HuH-7 (cell line): ENCODE results near the gene TMEM45A.
"Not testable (repeated sequence)": the region's sequence is repeated elsewhere in the genome, so short reads cannot be mapped to it uniquely, and the experiment has no call there.

Source experiments
- DNase-seq: peaks from one replicate; pipeline ENCODE4 v3.0.0; 2011; ENCODE audit warnings: low spot score

TMEM45A gene

GRCh38 chr3:100535610-100535943 is 43.2 kb downstream of the TMEM45A start:
- DNase-seq, result no peak

GRCh38 chr3:100536093-100536492 is 43.7 kb downstream of the TMEM45A start:
- no peak for DNase-seq

GRCh38 chr3:100537646-100538338 is 45.4 kb downstream of the TMEM45A start:
- DNase-seq, result no peak

- no peak for DNase-seq
Observed at GRCh38 chr3:100538339-100538706, 45.9 kb downstream of the TMEM45A start.

- no peak for DNase-seq
Observed at GRCh38 chr3:100540791-100541334, 48.4 kb downstream of the TMEM45A start.

- DNase-seq, result not testable (repeated sequence)
Observed at GRCh38 chr3:100541428-100541827, 49.0 kb downstream of the TMEM45A start.

GRCh38 chr3:100545371-100545770 is 53.0 kb downstream of the TMEM45A start:
- DNase-seq, result no peak

- no peak for DNase-seq
Observed at GRCh38 chr3:100546020-100546744, 53.8 kb downstream of the TMEM45A start.

GRCh38 chr3:100548053-100548452 is 55.6 kb downstream of the TMEM45A start:
- no peak for DNase-seq

- no peak for DNase-seq
Observed at GRCh38 chr3:100553618-100554372, 61.4 kb downstream of the TMEM45A start.

GRCh38 chr3:100554373-100554676 is 61.9 kb downstream of the TMEM45A start:
- DNase-seq, result no peak

GRCh38 chr3:100556673-100557310 is 64.4 kb downstream of the TMEM45A start:
- DNase-seq, result no peak

GRCh38 chr3:100558233-100558632 is 65.8 kb downstream of the TMEM45A start:
- DNase-seq, result no peak

- DNase-seq, result no peak
Observed at GRCh38 chr3:100560426-100560825, 68.0 kb downstream of the TMEM45A start.

GRCh38 chr3:100561459-100562158 is 69.2 kb downstream of the TMEM45A start:
- no peak for DNase-seq

- no peak for DNase-seq
Observed at GRCh38 chr3:100562224-100562857, 69.9 kb downstream of the TMEM45A start.

GRCh38 chr3:100563228-100563627 is 70.8 kb downstream of the TMEM45A start:
- no peak for DNase-seq

GRCh38 chr3:100563652-100564211 is 71.3 kb downstream of the TMEM45A start:
- no peak for DNase-seq

- DNase-seq, result no peak
Observed at GRCh38 chr3:100570811-100571210, 78.4 kb downstream of the TMEM45A start.

- DNase-seq, result no peak
Observed at GRCh38 chr3:100574536-100574935, 82.1 kb downstream of the TMEM45A start.

GRCh38 chr3:100575704-100576103 is 83.3 kb downstream of the TMEM45A start:
- DNase-seq, result no peak
